HepG2 (cell line): ENCODE measurements around the gene AFDN. TPM values are rescaled to one million over a fixed set of nuclear protein-coding genes. Genes with fewer than 3 reads are reported as not detected.
A peak's percentile ranks its signal among the peaks of the same experiment; 100 is the strongest.

Experiments used
- ARID4A ChIP-seq: sonication (generic); formaldehyde crosslinking; IDR thresholded peaks from 2 replicates; pipeline ENCODE4 v1.5.0; 2020; ENCODE audit warnings: mild to moderate bottlenecking, missing genetic modification reagents, borderline replicate concordance
- ARNT2 ChIP-seq: sonication (generic); formaldehyde crosslinking; IDR thresholded peaks from 2 replicates; pipeline ENCODE4 v1.8.0; 2022; ENCODE audit warnings: mild to moderate bottlenecking, low read depth, missing genetic modification reagents, moderate library complexity
- HNF1B ChIP-seq: sonication (generic); formaldehyde crosslinking; IDR thresholded peaks from 2 replicates; pipeline ENCODE4 v1.5.1; 2020; ENCODE audit warnings: mild to moderate bottlenecking, moderate library complexity, missing genetic modification reagents
- NCOR1 ChIP-seq: fragments of 200-600 bp; sonication (generic); IDR thresholded peaks from 2 replicates; pipeline ENCODE4 v1.7.0; 2017; ENCODE audit warnings: antibody characterized with exemption, low read length, borderline replicate concordance
- NR2C2 ChIP-seq: sonication (generic); formaldehyde crosslinking; IDR thresholded peaks from 2 replicates; pipeline ENCODE4 v1.4.0; 2020; ENCODE audit warnings: missing genetic modification reagents, mild to moderate bottlenecking, moderate library complexity, borderline replicate concordance
- NR2F6 ChIP-seq, 2 experiments: IDR thresholded peaks; 2 replicates each; pipeline ENCODE4 v1.6.1; 2016; ENCODE audit warnings: antibody characterized with exemption in 1 of 2, mild to moderate bottlenecking in 1 of 2
- RBM39 ChIP-seq: fragments of 200-400 bp; formaldehyde crosslinking; IDR thresholded peaks from one replicate; pipeline ENCODE4 v1.6.1; 2018; ENCODE audit warnings: antibody characterized with exemption, mild to moderate bottlenecking, low read depth, low read length; ENCODE audit not compliant: poor library complexity, severe bottlenecking
- STAG1 ChIP-seq: sonication (generic); formaldehyde crosslinking; IDR thresholded peaks from 2 replicates; pipeline ENCODE4 v1.4.0; 2020; ENCODE audit warnings: missing genetic modification reagents
- ZNF136 ChIP-seq: sonication (generic); formaldehyde crosslinking; IDR thresholded peaks from 2 replicates; pipeline ENCODE4 v1.8.1; 2022; ENCODE audit warnings: low read depth, mild to moderate bottlenecking, moderate library complexity, missing genetic modification reagents
- ZNF383 ChIP-seq: sonication (generic); formaldehyde crosslinking; IDR thresholded peaks from 2 replicates; pipeline ENCODE4 v1.4.0; 2020; ENCODE audit warnings: missing genetic modification reagents, mild to moderate bottlenecking, borderline replicate concordance
- ZNF546 ChIP-seq: sonication (generic); formaldehyde crosslinking; conservative IDR thresholded peaks from 2 replicates; pipeline ENCODE4 v1.8.1; 2023; ENCODE audit warnings: mild to moderate bottlenecking, missing genetic modification reagents
- ZNF614 ChIP-seq: IDR thresholded peaks from 2 replicates; pipeline ENCODE4 v1.6.1; 2018; ENCODE audit warnings: missing biosample characterization, missing genetic modification reagents, inconsistent platforms, borderline replicate concordance
- ZNF776 ChIP-seq: sonication (generic); formaldehyde crosslinking; IDR thresholded peaks from 2 replicates; pipeline ENCODE4 v1.4.0; 2020; ENCODE audit warnings: mild to moderate bottlenecking, missing genetic modification reagents
- polyA plus RNA-seq, 8 experiments: library from polyadenylated mRNA; depleted of rRNA in 3 of 8; stranded (reverse) in 7 of 8; unstranded in 1 of 8; fragments of >200 nt; fragmentation: Illumina TruSeq in 4 of 8; extraction: Trizol in 4 of 8; gene quantifications; 2 replicates each; pipeline versions ENCODE4 v1.2.1 to v1.2.3, GENCODE V29; 2011 to 2016; ENCODE audit warnings: low read depth in 4 of 8, missing spikeins in 1 of 8, mixed read lengths in 1 of 8; ENCODE audit not compliant: insufficient read depth in 1 of 8
- total RNA-seq, 5 experiments: library from RNA; depleted of rRNA; stranded (reverse); fragments of >200 nt; fragmentation: Illumina TruSeq; extraction: Trizol; gene quantifications; 2 replicates each; pipeline ENCODE4 v1.2.3, GENCODE V29; 2016; ENCODE audit warnings: low read depth in 1 of 5

The AFDN gene
- total and polyA plus RNA-seq, 2 of the 13 experiments (the other 11 are each of a cell fraction or from before 2014, with no cell fraction given) = 136 to 151 TPM

- TF ChIP-seq ARID4A (CRISPR knock-in tag) (0 out of 2 replicates have a peak, but pooled peaks have one; percentile 1), RBM39 (no peak), ZNF136 (CRISPR knock-in tag) (no peak), HNF1B (CRISPR knock-in tag) (no peak), ZNF546 (CRISPR knock-in tag) (no peak), NR2F6 (IDR thresholded peaks at IDR 0.05) (peak; percentile 7; the same call in 1 of the 2 replicates), NR2F6 (CRISPR knock-in tag; IDR thresholded peaks at IDR 0.05) (no peak), STAG1 (no peak), ARNT2 (peak; percentile 28; the same call in 1 of the 2 replicates), ZNF383 (CRISPR knock-in tag) (0 out of 2 replicates have a peak, but pooled peaks have one; percentile 50), ZNF776 (CRISPR knock-in tag) (no peak), NR2C2 (CRISPR knock-in tag) (peak; percentile 28; the same call in 1 of the 2 replicates), ZNF614 (no peak), NCOR1 (0 out of 2 replicates have a peak, but pooled peaks have one; percentile 10)
Measured at GRCh38 chr6:167840160-167840525, 13.4 kb downstream of the AFDN start (continued).
